ENCODE measurements around the gene SCRN3.
"Not testable (repeated sequence)": the region's sequence is repeated elsewhere in the genome, so short reads cannot be mapped to it uniquely, and the experiment has no call there.

Gene SCRN3

GRCh38 chr2:174392706-174393105 is 2.8 kb upstream of the SCRN3 start:
- TF ChIP-seq CTCF (conservative IDR thresholded peaks at IDR 0.05) (no peak), ZFX (IDR thresholded peaks at IDR 0.05) (no peak)

GRCh38 chr2:174395969-174396630 is 570 bp downstream of the SCRN3 start:
- H3K27ac ChIP-seq: peak overlapping the region; percentile 61
- TF ChIP-seq CTCF (conservative IDR thresholded peaks at IDR 0.05) (no peak), ZFX (IDR thresholded peaks at IDR 0.05) (peak; percentile 5; the same call in 1 of the 2 replicates)

More at GRCh38 chr2:174392706-174393105, 2.8 kb upstream of the SCRN3 start:
- no peak overlapping the region for H3K27ac ChIP-seq

- TF ChIP-seq ZFX (IDR thresholded peaks at IDR 0.05) (no peak), CTCF (conservative IDR thresholded peaks at IDR 0.05) (no peak)
- H3K27ac ChIP-seq: no peak overlapping the region
Measured at GRCh38 chr2:174397773-174398172, 2.2 kb downstream of the SCRN3 start.

GRCh38 chr2:174399171-174399570 is 3.6 kb downstream of the SCRN3 start:
- no peak for TF ChIP-seq ZFX (IDR thresholded peaks at IDR 0.05)
- TF ChIP-seq CTCF (conservative IDR thresholded peaks at IDR 0.05): no peak
- H3K27ac ChIP-seq: no peak overlapping the region

- no peak overlapping the region for H3K27ac ChIP-seq
- TF ChIP-seq ZFX (IDR thresholded peaks at IDR 0.05) (no peak), CTCF (conservative IDR thresholded peaks at IDR 0.05) (no peak)
Measured at GRCh38 chr2:174400853-174401252, 5.3 kb downstream of the SCRN3 start.

- TF ChIP-seq ZFX (IDR thresholded peaks at IDR 0.05): no peak
- no peak for TF ChIP-seq CTCF (conservative IDR thresholded peaks at IDR 0.05)
- H3K27ac ChIP-seq: no peak overlapping the region
Measured at GRCh38 chr2:174403628-174404027, 8.1 kb downstream of the SCRN3 start.

- not testable (repeated sequence) for H3K27ac ChIP-seq
Measured at GRCh38 chr2:174410039-174410438, 14.5 kb downstream of the SCRN3 start.

GRCh38 chr2:174412256-174412655 is 16.7 kb downstream of the SCRN3 start:
- TF ChIP-seq ZFX (IDR thresholded peaks at IDR 0.05): no peak
- TF ChIP-seq CTCF (conservative IDR thresholded peaks at IDR 0.05): no peak
- no peak overlapping the region for H3K27ac ChIP-seq
